ENCODE results near the gene CNKSR1. TPM values are rescaled to one million over a fixed set of nuclear protein-coding genes. Genes with fewer than 3 reads are reported as not detected.

The CNKSR1 gene
- total RNA-seq, 1 donor from 2014 or later, result not detected

DNA sequence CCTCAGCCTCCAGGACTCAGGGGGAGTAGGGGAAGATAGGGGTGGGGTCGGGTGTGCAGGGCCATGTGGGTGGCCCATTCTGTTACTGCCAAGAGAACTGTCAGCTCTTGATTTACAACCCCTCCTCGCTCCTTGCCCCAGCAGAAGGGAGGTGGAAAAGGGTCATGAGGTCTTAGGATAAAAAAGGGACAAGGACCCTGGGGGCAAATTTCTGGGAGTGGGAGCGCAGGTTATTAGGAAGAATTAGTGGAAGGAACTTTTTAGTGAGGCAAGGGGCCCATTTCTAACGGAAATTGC, 17.6 kb upstream of the CNKSR1 start:
- no peak for DNase-seq (ENCODE audit: low read depth in 2 of 2)

DNA sequence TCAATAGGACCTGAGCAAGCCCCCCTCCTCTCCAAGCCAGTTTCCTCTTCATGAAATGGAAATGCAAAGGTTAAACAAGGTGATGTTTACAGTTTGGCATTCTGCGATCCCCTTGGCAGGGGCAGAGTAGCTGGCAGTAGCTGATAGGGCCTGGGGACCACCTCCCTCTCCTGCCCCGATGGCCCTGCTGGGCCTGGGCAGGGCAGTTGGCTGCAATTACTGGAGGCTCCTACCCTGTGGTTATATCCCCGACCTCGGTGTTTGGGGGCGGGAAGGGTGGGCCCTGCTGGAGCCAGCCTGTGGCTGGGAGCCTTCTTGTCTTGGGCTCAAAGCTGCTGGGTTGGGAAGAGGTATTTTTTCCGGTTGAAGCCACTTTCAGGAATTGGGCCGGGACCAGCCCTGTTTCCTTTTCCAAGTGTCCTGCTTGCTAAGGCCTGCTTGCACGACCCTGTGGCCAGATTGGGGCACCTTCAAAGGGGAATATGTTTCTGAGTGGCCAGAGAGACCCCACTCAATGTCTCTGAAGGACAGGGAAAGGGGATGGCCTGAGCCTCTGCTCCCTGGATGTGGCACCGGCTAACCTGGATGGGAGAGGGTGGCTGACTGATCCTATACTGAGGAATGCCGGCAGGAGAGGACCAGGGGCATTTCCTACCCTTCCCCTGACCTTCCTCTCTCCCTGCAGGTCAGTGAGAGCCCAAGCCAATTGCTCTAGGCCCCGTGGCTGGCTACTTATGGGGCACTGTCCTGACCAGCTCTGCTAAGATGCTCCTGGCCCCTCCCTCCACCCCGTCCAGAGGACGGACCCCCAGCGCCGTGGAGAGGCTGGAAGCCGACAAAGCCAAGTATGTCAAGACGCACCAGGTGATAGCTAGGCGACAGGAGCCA, 16.5 kb upstream of the CNKSR1 start:
- DNase-seq (ENCODE audit: low read depth in 2 of 2), result peak in 1 of 2 donors; percentile 49

DNA sequence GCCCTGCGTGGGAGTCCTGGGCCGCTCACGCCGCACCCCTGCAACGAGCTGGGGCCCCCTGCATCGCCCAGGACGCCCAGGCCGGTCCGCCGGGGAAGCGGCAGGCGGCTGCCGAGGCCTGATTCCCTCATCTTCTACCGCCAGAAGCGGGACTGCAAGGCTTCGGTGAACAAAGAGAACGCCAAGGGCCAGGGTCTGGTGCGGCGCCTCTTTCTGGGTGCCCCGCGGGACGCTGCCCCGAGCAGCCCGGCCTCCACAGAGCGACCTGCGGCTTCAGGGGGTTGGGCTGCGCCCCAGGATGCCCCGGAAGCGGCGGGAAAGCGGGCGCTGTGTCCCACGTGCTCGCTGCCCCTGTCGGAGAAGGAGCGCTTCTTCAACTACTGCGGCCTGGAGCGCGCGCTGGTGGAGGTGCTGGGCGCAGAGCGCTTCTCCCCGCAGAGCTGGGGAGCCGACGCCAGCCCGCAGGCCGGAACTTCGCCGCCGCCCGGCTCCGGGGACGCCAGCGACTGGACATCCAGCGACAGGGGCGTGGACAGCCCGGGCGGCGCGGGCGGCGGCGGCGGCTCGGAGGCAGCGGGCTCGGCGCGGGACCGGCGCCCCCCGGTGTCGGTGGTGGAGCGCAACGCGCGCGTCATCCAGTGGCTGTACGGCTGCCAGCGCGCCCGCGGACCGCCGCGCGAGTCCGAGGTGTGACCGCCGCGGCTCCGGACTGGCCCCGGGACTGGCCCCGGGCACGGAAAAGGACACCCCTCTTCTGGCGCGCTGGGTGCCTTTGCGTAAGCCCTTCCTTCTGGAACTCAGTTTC, 15.7 kb upstream of the CNKSR1 start:
- peak in 1 of 2 donors; percentile 61 for DNase-seq (ENCODE audit: low read depth in 2 of 2)

DNA sequence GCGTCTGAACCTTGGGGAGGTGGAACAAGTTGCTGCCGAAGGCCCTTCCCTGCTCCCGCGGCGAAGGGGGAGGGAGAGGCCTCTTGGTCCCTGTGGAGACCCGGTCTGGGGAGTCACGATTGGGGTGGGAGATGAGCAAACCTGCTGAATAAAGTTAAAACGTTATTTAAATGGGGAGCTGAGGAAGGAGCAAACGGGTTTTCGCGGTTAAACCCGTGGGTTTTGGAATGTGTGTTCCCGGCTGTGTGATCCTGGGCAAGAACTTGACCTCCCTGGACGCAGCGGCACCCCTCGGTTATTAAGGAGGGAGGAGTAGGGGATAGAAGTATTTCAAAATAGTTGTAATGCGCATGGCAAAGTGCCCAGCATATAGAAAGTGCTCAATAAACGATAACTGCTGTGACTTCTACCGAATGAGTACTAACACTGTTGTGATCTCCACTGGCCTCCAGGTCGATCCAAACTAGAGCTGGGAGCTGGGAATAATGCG, 15.0 kb upstream of the CNKSR1 start:
- DNase-seq (ENCODE audit: low read depth in 2 of 2), result no peak

DNA sequence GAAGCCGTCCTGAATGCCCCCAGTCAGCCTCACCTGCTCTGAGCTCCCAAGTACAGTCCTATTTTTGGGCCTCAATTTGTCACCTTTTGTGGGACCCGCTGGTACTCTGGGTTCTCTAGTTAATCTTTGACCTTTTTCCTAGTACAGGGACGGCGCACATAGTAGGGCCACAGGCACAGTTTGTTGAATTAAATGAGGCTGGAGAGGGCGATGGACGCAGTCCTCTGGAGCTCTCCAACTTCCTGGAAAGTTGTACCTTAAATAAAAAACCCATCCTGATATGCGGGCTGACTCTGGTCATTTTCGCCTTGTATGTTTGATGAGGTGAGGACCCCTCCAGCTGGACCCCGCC, 13.6 kb upstream of the CNKSR1 start:
- no peak for DNase-seq (ENCODE audit: low read depth in 2 of 2)

DNA sequence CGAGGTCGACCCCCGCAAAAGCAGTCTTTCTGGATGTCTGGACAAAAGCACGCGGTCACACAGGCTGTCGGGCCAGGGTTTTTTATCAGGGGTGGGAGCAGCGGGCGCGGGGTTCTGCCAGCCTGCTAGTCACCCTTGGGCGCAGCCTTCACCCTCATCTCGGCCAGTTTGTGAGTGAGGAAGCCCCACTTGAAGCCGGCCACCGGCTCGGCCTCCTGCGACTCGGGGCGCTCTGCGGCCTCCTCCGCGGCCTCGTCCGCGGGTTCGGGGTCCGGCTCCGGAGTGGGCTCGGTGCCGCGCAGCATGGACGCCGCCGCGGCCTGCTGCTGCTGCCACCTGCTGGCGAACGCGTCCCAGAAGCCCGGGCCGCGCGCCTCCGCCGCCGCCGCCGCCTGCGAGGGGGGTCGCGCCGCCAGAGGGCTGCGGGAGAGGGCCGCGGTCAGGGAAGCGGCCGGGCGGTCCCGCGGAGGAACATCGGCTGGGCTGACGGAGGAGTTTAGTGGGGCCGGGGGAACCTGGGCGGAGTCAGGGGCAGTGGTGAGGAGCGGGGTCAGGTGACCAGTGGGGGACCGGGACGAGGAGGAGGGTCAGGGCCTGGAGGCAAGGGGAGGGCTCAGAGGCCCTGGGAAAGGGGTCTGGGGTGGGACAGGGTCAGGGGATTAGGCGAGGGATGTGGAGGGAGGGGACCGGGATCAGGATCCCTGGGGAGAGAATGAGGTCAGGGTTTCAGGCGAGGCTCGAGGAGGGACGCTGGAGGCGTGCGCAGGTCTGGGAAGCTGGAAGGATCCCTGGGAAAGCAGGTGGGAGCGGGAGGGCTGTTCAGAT, 13.0 kb upstream of the CNKSR1 start:
- DNase-seq (ENCODE audit: low read depth in 2 of 2), result peak in 1 of 2 donors; percentile 49

DNA sequence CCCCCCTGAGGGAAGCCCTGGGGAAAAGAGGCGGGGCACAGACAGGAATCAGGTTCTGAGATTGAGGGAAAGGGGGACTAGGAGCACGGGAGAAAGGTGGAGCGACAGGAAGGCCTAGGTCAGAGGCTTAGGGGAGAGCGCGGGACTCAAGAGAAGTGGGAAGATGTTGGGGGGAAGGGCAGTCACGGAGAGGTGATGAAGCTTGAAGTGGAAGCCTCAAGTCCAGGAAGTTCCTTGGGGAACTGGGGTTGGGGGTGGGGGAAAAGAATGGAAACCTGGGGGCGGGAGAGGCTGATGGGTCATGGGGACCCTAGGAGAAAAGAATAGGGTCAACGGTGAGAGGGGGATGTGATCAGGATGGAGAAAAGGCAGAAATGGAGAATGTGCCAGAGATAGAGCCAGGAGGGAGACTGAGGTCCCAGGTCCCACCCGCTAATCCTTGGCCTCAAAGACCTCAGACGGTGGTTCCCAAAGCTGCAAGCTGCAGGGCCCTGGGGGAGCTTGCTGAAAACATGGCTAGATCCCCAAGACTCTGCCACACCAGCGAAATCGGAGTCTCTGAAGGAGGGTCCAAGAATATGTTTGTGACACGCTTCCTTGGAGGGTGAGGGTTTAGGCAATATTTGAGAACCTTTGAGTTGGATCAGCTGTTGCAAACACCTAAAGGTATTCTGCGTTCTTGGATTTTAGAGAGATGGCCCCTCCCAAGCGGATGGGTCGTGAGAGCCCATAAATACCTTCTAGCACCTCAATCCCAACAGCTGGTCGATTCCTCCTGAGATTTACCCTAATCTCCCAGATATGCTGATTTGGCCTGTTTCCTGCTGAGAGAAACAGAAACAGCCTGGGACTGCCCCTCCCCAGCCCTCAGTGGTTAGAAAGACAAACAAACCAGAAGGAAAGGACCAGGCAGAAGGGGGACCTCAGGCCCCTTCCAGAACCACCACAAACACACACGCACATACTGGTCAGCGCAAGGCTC, 12.1 kb upstream of the CNKSR1 start:
- DNase-seq (ENCODE audit: low read depth in 2 of 2), result no peak

DNA sequence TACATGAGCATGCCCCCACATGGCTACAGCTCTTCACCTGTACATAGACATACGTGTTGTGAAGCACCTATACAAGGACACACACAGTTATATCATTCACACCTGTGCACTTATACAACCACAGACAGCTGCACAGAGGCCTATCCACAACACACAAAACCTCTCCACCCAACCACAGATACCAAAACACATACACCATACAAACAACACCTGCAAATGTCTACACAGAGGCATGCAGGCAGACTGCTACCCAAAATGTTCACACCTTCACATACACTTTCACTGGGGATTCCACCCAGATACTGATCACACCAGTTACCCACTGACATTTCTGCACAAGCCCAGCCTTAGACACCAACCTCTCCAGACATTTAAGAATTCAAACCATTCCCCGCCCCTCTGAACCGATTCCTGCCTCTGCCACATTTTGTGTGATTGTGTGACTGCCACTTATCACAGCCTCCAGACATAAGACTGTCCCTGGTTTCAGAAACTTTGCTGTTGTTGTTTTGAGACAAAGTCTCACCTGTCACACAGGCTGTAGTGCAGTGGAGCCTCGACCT, 10.5 kb upstream of the CNKSR1 start:
- DNase-seq (ENCODE audit: low read depth in 2 of 2), result no peak

DNA sequence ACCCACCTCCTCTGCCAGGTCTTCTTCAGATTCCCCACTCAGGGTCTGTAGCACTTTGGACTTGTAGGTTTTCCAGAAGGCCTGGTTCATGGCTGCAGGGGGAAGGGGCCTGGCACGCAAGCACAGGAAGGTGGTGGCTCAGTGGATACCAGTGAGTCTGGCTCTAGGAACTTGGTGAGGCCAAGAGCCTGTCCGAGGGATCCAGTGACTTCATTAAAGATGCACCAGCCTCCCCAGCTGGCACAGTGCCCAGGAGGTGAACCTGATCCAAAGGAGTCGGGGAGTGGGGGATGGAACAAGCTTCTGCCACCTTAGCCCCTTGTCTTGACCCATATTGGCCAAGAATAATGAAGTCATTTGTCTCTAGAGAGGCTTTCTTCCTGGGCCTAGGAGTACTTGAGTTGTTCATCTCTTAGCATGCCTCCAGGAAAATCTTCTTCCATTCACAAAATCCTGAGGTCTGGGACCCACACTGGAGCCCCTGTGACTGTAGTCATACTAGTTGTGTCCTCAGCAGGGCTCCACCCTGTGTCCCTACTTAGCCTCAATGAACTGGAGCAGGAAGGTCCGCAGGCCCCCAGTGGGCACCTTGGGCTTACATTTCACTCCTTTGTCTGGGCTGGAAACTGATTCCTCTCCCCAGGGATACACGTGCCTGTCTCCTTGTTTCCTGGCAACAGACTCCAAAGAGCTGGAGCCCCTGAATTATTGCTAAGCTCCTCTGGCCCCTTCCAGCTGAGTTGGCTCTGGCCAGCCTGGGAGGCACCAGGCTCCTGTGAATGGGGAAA, 8.7 kb upstream of the CNKSR1 start, which contains the start of gene C1orf232:
C1orf232 (minus strand) TSS at position 554 of the 788 bp plus-strand sequence; CDS start at position 90, 464 bp downstream.
- DNase-seq (ENCODE audit: low read depth in 2 of 2), result no peak

DNA sequence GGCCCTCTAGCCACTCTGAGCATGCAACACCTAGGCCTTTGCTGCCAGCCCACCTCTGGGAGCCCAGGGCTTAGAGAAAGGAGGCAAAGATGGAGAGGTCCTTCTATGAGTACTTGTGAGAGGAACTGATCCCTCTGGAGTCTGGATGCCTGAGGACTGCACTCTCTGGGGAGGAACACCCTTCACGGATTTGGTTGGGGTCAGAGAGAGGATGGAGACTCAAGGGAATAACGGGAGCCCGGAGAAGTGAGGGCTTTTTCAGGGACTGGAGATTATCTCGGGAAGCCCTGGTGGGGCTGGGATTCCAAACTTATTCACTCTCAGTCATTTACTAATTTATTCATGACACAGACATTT, 8.1 kb upstream of the CNKSR1 start:
- DNase-seq (ENCODE audit: low read depth in 2 of 2), result no peak

DNA sequence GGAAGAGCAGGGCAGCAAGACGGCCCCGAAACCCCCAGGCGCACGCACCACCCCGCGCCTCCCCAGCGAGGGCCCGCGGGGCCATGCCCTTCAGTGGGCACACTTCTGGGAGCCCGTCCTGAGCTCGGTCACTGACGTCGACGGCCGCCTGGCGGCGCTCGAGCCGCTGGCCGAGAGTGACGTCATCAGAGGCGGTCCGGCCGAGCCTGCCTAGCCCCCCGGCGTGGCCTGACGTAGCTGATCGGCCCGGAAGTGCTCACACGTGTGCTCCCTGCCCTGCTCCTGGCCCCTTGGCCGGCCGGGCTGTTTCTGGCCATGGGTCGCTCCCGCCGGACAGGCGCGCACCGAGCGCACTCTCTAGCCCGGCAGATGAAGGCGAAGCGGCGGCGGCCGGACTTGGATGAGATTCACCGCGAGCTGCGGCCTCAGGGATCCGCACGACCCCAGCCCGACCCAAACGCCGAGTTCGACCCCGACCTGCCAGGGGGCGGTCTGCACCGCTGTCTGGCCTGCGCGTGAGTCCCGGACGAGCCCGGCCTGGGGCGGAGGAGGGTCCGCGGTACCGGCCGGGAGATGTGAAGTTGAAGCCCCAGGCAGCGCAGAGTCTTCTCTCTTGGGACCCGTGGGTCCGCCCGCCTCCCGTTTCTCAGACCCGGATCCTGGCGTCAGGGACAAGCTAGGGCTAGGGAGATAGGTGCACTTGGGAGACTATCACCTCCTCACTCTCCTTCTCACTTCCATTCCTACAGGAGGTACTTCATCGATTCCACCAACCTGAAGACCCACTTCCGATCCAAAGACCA, 7.4 kb upstream of the CNKSR1 start, which contains the start of gene ZNF593:
ZNF593 (plus strand) TSS at position 240 of the 803 bp plus-strand sequence; CDS start at position 316, 76 bp downstream.
- peak; percentile 85 to 93 for DNase-seq (ENCODE audit: low read depth in 2 of 2)

DNA sequence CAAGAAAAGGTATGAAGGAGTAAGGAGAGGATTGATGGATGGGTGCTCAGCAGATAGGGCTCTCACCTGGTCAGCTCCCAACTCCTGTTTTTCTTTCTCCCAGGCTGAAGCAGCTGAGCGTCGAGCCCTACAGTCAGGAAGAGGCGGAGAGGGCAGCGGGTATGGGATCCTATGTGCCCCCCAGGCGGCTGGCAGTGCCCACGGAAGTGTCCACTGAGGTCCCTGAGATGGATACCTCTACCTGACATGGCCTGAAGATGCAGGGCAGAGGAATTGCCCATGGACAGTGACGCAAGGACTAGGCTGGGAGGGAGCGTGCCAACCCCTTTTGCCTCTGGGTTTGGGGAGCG, 6.8 kb upstream of the CNKSR1 start:
- no peak for DNase-seq (ENCODE audit: low read depth in 2 of 2)

DNA sequence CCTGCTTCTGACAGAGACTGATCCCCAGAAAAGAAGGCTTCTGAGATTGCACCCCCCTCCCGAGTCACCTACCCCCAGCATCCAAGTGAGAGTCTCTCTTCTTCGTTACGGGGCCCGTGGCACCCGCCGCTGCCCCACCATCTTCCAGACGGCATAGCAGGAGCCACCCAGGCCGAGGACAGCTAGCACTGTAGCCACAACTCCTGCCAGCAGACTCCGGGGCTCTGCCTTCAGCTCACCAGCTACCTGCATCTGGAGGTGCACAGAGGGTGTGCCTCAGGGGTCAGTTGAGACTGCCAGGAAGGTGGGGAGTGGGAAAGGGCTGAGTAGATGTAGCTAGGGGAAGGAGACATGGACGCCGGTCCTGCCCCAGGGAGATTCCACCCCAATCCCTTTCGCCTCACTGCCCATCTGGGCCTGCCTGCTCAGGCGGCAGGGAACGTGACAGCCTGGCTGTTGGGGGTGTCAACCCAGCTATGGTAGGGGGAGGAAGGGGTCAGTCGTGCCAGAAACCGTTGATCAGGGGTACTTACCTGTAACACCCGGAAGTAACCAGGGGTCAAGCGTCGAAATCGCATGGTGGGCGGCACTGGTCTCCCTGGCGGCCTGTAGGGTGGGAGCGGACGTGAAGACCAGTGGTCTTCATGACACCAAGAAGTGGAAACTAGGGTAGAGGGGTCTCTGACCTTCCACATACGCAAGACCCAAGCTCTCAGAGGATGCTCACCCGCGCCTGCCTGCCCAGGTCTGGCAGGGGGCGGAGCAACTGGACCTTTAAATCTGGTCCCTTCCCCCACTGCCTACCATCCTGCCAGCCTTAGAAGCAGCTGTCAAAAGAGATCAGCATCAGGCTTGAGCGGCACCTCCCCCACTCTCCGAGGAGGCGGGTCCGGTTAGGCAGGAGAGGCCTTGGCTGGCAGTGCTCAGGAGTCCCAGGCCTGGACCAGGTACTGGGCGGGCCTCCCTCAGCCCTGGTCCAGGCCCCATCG, 5.9 kb upstream of the CNKSR1 start, which contains the start of gene ZNF593OS:
ZNF593OS (minus strand) TSS at position 749 of the 989 bp plus-strand sequence; CDS start at position 578, 171 bp downstream.
- DNase-seq (ENCODE audit: low read depth in 2 of 2), result no peak

DNA sequence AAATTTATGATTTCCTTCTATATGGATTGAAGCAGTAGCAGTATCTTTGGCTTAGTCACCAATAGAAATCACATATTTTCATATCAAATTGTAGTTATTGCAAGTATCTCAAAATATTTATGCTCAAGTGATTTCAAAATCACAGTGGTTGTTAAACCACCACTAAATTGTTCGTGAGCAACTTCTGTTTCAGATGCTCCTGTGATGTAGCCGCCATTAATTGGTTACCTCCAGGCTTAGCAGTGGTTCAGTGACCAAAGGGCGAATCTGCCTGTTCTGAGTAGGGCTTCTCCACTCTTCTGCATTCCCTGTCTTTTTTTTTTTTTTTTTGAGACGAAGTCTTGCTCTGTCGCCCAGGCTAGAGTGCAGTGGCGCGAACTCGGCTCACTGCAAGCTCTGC, 1.9 kb upstream of the CNKSR1 start:
- DNase-seq (ENCODE audit: low read depth in 2 of 2), result no peak

DNA sequence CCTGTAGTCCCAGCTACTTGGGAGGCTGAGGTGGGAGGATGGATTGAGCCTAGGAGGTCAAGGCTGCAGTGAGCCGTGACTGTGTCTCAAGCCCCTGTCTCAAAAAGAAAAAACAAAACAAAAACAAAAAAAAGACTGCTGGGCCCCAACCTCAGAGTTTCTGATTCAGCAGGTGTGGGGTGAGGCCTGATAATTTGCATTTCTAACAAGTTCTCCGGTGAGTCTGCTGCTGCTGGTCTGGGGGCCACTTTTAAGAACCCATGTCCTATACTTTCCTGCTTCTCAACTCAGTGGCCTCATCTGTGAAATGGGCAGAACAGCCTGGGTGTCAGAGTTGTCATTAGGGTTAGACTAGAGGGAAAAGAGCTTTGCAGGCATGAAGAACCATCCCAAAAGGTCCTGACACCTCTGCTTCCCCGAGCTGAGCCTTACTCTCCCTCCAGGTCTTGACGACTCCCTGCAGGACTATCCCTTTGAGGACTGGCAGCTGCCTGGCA, 2.8 kb downstream of the CNKSR1 start:
- DNase-seq (ENCODE audit: low read depth in 2 of 2), result no peak

DNA sequence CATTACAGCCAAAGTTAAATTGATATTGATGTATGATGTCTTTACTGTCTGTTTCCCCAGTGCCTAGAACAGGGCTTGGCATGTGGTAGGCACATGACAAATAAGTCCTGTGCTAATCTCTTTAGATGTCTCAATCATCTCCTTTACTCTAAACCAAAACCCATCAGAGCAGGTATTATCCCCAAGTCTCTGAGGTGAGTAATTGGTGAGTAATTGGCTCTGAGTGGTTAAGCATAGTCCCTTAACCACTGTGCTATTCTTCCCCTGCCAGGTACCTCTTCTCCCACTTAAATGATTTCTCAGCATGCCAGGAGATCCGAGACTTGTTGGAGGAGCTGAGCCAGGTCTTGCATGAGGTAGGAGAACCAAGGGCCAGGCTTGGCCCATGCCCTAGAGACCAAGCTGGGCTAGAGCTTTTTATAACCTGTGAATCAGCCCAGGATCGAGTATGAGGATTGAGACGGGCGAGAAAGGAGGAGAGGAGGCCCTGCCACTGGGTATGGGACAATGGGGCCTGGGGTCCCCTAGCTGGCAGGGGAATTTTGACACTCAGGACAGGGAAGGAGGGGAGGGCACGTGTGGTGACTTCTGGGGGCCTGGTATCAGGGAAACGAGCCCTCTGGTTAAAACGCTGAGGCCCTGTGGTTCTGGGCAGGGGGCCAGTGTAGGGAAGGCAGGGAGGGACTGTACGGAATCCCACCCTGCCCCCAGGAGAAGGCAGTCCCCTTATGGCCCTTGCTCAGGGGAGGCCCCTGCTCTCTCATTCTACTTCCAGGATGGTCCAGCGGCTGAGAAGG, 4.5 kb downstream of the CNKSR1 start:
- DNase-seq (ENCODE audit: low read depth in 2 of 2), result no peak
